Sigmoid colon (tissue), 7 donors: ENCODE measurements around the gene AIMP2. TPM values are rescaled to one million over a fixed set of nuclear protein-coding genes. Genes with fewer than 3 reads are reported as not detected.
"Not testable (repeated sequence)": the region's sequence is repeated elsewhere in the genome, so short reads cannot be mapped to it uniquely, and the experiment has no call there.

Source experiments
- DNase-seq: peaks from one replicate; pipeline ENCODE4 v3.0.0-alpha.2; 2019
- H3K27ac ChIP-seq, 4 donors: fragments of 200-600 bp; sonication (generic); one replicate each; pipeline ENCODE4 v1.5.1; 2016 to 2019; ENCODE audit warnings: mild to moderate bottlenecking in 1 of 4
- H3K27me3 ChIP-seq, 3 donors: fragments of 200-600 bp; sonication (generic); one replicate each; pipeline ENCODE4 v1.5.1; 2019; ENCODE audit warnings: mild to moderate bottlenecking in 1 of 3
- H3K36me3 ChIP-seq, 4 donors: fragments of 200-600 bp; sonication (generic); one replicate each; pipeline ENCODE4 v1.5.1; 2016 to 2019
- H3K4me1 ChIP-seq, 4 donors: fragments of 200-600 bp; sonication (generic); one replicate each; pipeline ENCODE4 v1.5.1; 2017 to 2019
- H3K4me3 ChIP-seq, 4 donors: fragments of 200-600 bp; sonication (generic); one replicate each; pipeline ENCODE4 v1.5.1; 2017 to 2019; ENCODE audit warnings: mild to moderate bottlenecking in 2 of 4, moderate library complexity in 1 of 4
- H3K9me3 ChIP-seq, 4 donors: fragments of 200-600 bp in 3 of 4; sonication (generic) in 3 of 4; one replicate each; pipeline versions ENCODE4 v1.5.1 to v1.6.1; 2013 to 2019
- CTCF ChIP-seq, 4 experiments: fragments of 450-650 bp in 3 of 4; fragments of 200-600 bp in 1 of 4; IDR thresholded peaks; one replicate each; pipeline ENCODE4 v1.5.1; 2016 to 2019; ENCODE audit warnings: antibody characterized with exemption in 4 of 4, mild to moderate bottlenecking in 3 of 4, moderate library complexity in 2 of 4
- EP300 ChIP-seq, 4 donors: sonication (generic); formaldehyde crosslinking; IDR thresholded peaks; one replicate each; pipeline ENCODE4 v1.6.1; 2017; ENCODE audit warnings: antibody characterized with exemption in 4 of 4
- POLR2A ChIP-seq, 2 donors: fragments of 450-650 bp; IDR thresholded peaks; one replicate each; pipeline ENCODE4 v1.6.1; 2016; ENCODE audit warnings: antibody characterized with exemption in 2 of 2, mild to moderate bottlenecking in 2 of 2, moderate library complexity in 2 of 2
- POLR2AphosphoS5 ChIP-seq, 4 donors: sonication (generic); formaldehyde crosslinking; IDR thresholded peaks; one replicate each; pipeline ENCODE4 v1.6.1; 2017; ENCODE audit warnings: antibody characterized with exemption in 4 of 4
- WGBS, 2 donors: extraction: QIAGEN DNeasy Blood & Tissue Kit; methylation state at CpG; one replicate each; pipeline ENCODE4 v1.1.7; 2013; 5-methylcytosine and 5-hydroxymethylcytosine counted together
- intact Hi-C: fragments of 100-400 bp; cut with DNase I; formaldehyde crosslinking; loops from one replicate; pipeline ENCODE4 v1.15.1; 2023
- polyA plus RNA-seq, 3 donors: library from polyadenylated mRNA; stranded (reverse); fragments of 200-250 nt; gene quantifications; one replicate each; pipeline ENCODE4 v1.2.3, GENCODE V29; 2013
- total RNA-seq, 4 donors: library from RNA; depleted of rRNA; stranded (reverse); fragments of >200 nt; gene quantifications; one replicate each; pipeline ENCODE4 v1.1.0, GENCODE V29; 2016
- donor health status: healthy with polysubstance abuse.
- donor health status: Bipolar disorder and iron deficiency.
- donor health status: healthy.

AIMP2 gene
- total and polyA plus RNA-seq, 7 donors, result 21.0 to 59.9 (median 28.8) TPM

- no peak for DNase-seq
- H3K27me3 ChIP-seq, result no peaks in the 10 kb centered on the region
- H3K4me3 ChIP-seq, result no peak overlapping the region
- no peaks in the 10 kb centered on the region for H3K9me3 ChIP-seq
- peak overlapping the region in 2 of 4 donors; percentile 54 to 63 for H3K27ac ChIP-seq
- 54 to 64% methylated on average over 10 of the region's 10 CpGs for WGBS, 2 donors
- TF ChIP-seq POLR2AphosphoS5 (IDR thresholded peaks at IDR 0.05), result no peak
- TF ChIP-seq POLR2A (IDR thresholded peaks at IDR 0.05), result no peak
- TF ChIP-seq CTCF (IDR thresholded peaks at IDR 0.05), result peak; percentile 43 to 61 (median 60)
- no peak for TF ChIP-seq EP300 (IDR thresholded peaks at IDR 0.05)
- peaks cover 0 to 6% (median 2%) of the 10 kb centered on the region in 4 donors for H3K4me1 ChIP-seq
- peaks cover 0 to 80% (median 17%) of the 10 kb centered on the region in 4 donors for H3K36me3 ChIP-seq
- intact Hi-C loops, result loop anchor here (1.0 to 2.0 kb wide), 2 partner anchors 109 to 325 kb away; no protein-coding TSS in a partner anchor
Measured at GRCh38 chr7:5997210-5997808, 11.8 kb upstream of the AIMP2 start.

- DNase-seq, result no peak
- Histone ChIP-seq H3K4me3 (no peak overlapping the region), H3K36me3 (peaks cover 0 to 30% (median 0%) of the 10 kb centered on the region in 4 donors), H3K27me3 (no peaks in the 10 kb centered on the region), H3K27ac (no peak overlapping the region), H3K4me1 (peaks cover 0 to 34% (median 28%) of the 10 kb centered on the region in 4 donors), H3K9me3 (no peaks in the 10 kb centered on the region)
- intact Hi-C loops, result no loop called here
- TF ChIP-seq CTCF (IDR thresholded peaks at IDR 0.05) (no peak), EP300 (IDR thresholded peaks at IDR 0.05) (no peak), POLR2A (IDR thresholded peaks at IDR 0.05) (no peak), POLR2AphosphoS5 (IDR thresholded peaks at IDR 0.05) (no peak)
- WGBS, 2 donors, result 63 to 88% methylated on average over 4 of the region's 4 CpGs
Measured at GRCh38 chr7:6007386-6007785, 1.7 kb upstream of the AIMP2 start.

- intact Hi-C loops, DNase-seq, H3K9me3 ChIP-seq, H3K27me3 ChIP-seq: not testable (repeated sequence)
- 44 to 47% methylated on average over 27 of the region's 27 CpGs for WGBS, 2 donors
- Histone ChIP-seq H3K4me3 (peak overlapping the region; percentile 58 to 84 (median 70)), H3K27ac (peak overlapping the region; percentile 91 to 96 (median 93)), H3K4me1 (peaks cover 0 to 41% (median 33%) of the 10 kb centered on the region in 4 donors), H3K36me3 (peaks cover 0 to 24% (median 0%) of the 10 kb centered on the region in 4 donors)
Measured at GRCh38 chr7:6007835-6008590, 1.1 kb upstream of the AIMP2 start.

GRCh38 chr7:6010370-6010769 is 1.3 kb downstream of the AIMP2 start:
- H3K36me3 ChIP-seq, H3K9me3 ChIP-seq, H3K27me3 ChIP-seq, H3K4me3 ChIP-seq, DNase-seq, intact Hi-C loops: not testable (repeated sequence)
- Histone ChIP-seq H3K27ac (peak overlapping the region in 3 of 4 donors; percentile 91 to 96 (median 91)), H3K4me1 (peaks cover 0 to 53% (median 37%) of the 10 kb centered on the region in 4 donors)
- 80 to 94% methylated on average over 8 of the region's 8 CpGs for WGBS, 2 donors

GRCh38 chr7:6011541-6011940 is 2.5 kb downstream of the AIMP2 start:
- TF ChIP-seq POLR2AphosphoS5 (IDR thresholded peaks at IDR 0.05), result no peak
- DNase-seq, result no peak
- Histone ChIP-seq H3K4me1 (peaks cover 0 to 65% (median 47%) of the 10 kb centered on the region in 4 donors), H3K27me3 (no peaks in the 10 kb centered on the region), H3K4me3 (no peak overlapping the region), H3K36me3 (peaks cover 0 to 4% (median 3%) of the 10 kb centered on the region in 4 donors), H3K27ac (peak overlapping the region in 2 of 4 donors; percentile 91 to 96), H3K9me3 (no peaks in the 10 kb centered on the region)
- WGBS, 2 donors, result 82 to 89% methylated on average over 2 of the region's 2 CpGs
- intact Hi-C loops, result no loop called here

GRCh38 chr7:6012355-6013104 is 3.5 kb downstream of the AIMP2 start:
- Histone ChIP-seq H3K4me3 (no peak overlapping the region), H3K27ac (peak overlapping the region in 3 of 4 donors; percentile 36 to 96 (median 91)), H3K27me3 (no peaks in the 10 kb centered on the region), H3K36me3 (peaks cover under 1 to 14% (median 7%) of the 10 kb centered on the region in 4 donors), H3K4me1 (peaks cover 0 to 69% (median 48%) of the 10 kb centered on the region in 4 donors), H3K9me3 (no peaks in the 10 kb centered on the region)
- intact Hi-C loops, result no loop called here
- WGBS, 2 donors, result 23 to 70% methylated on average over 14 of the region's 14 CpGs
- no peak for DNase-seq
- TF ChIP-seq EP300 (IDR thresholded peaks at IDR 0.05) (no peak), POLR2AphosphoS5 (IDR thresholded peaks at IDR 0.05) (peak in 2 of 4 donors; percentile 14 to 58)
